Measurements from ENCODE around the gene CSPG4.

- TF ChIP-seq SUZ12 (IDR thresholded peaks at IDR 0.05), result no peak
- TF ChIP-seq NFRKB (IDR thresholded peaks at IDR 0.05), result no peak
- TF ChIP-seq BHLHE40 (IDR thresholded peaks at IDR 0.05; ENCODE audit: borderline replicate concordance), result no peak
- TF ChIP-seq ZNF384 (IDR thresholded peaks at IDR 0.05), result no peak
- TF ChIP-seq SP1 (IDR thresholded peaks at IDR 0.05), result no peak
- no peak for TF ChIP-seq ARNT (IDR thresholded peaks at IDR 0.05)
- TF ChIP-seq PKNOX1 (IDR thresholded peaks at IDR 0.05), result no peak
- no peak for TF ChIP-seq LEF1 (IDR thresholded peaks at IDR 0.05; ENCODE audit: borderline replicate concordance)
- TF ChIP-seq L3MBTL2 (conservative IDR thresholded peaks at IDR 0.05), result no peak
- TF ChIP-seq TARDBP (IDR thresholded peaks at IDR 0.05), result no peak
Measured at GRCh38 chr15:75695220-75695619, 17.4 kb downstream of the CSPG4 start.

Data from HEK293T (cell line).